ENCODE results near the gene EZH1.
"Not testable (repeated sequence)": the region's sequence is repeated elsewhere in the genome, so short reads cannot be mapped to it uniquely, and the experiment has no call there.

EZH1 gene

DNA sequence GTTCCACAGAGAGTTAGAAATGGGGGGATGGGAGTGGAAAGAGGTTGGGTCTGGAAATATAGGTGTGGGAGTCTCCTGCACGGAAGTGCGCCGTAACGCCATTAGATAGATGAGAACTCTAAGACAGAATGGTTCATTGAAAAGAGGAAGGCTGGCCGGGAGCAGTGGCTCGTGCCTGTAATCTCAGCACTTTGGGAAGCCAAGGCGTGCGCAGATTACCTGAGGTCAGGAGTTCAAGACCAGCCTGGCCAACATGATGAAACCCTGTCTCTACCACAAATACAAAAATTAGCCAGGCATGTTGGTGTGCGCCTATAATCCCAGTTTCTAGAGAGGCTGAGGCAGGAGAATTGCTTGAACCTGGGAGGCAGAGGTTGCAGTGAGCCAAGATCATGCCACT lies 23.2 kb upstream of the EZH1 start:
- not testable (repeated sequence) for H2AFZ ChIP-seq (ENCODE audit: insufficient read depth, low read length, poor library complexity); H3K4me1 ChIP-seq (ENCODE audit: control insufficient read depth in 1 of 2, insufficient read depth in 2 of 2, low read length in 2 of 2); DNase-seq; H2BK120ac ChIP-seq (ENCODE audit: insufficient read depth, low read length, poor library complexity); H2AK5ac ChIP-seq (ENCODE audit: low read length); H3K27ac ChIP-seq (ENCODE audit: low read depth, low read length); H3K27me3 ChIP-seq (ENCODE audit: insufficient read depth, low read length); H3K4me2 ChIP-seq (ENCODE audit: low read length); H3K14ac ChIP-seq (ENCODE audit: low read length); H3K4me3 ChIP-seq (ENCODE audit: low read depth, low read length); H2BK12ac ChIP-seq (ENCODE audit: low read length); H3K4ac ChIP-seq (ENCODE audit: low read depth, low read length); H3K9ac ChIP-seq (ENCODE audit: low read length); H3K79me1 ChIP-seq (ENCODE audit: low read length); H4K12ac ChIP-seq (ENCODE audit: low read depth, low read length); H3K23ac ChIP-seq (ENCODE audit: low read length); H4K8ac ChIP-seq (ENCODE audit: low read depth, low read length); H2BK5ac ChIP-seq (ENCODE audit: low read depth, low read length, poor library complexity); H3K79me2 ChIP-seq (ENCODE audit: control insufficient read depth, insufficient read depth, low read length, poor library complexity); H4K91ac ChIP-seq (ENCODE audit: low read depth, low read length); H3K36me3 ChIP-seq (ENCODE audit: control insufficient read depth in 1 of 2, insufficient read depth in 2 of 2, low read length in 2 of 2); H3K18ac ChIP-seq (ENCODE audit: low read length); H3K9me3 ChIP-seq (ENCODE audit: insufficient read depth, low read depth, low read length)
- no CpG with 5 or more reads among the region's 9 CpGs for WGBS (ENCODE audit: extremely low coverage, insufficient coverage, insufficient read length)

DNA sequence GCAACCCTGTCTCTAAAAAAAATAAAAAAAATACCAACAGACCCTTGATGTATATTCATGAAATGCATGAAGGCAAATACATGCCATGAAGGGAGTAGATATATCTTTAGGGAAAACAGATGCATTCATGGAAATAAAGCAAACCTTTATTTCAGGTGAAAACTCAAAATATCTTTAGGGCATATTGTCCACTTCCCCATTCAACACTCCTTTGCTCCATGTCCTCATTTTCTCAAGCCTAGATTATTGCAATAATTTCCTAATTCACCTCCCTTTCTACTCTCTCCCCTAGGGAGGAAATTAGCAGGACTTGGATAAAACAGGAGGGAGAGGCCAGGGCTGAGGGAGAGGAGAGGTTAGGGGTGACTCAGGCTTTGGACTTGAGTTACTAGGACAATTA lies 22.7 kb upstream of the EZH1 start:
- H3K79me1 ChIP-seq (ENCODE audit: low read length) = no peaks in the 10 kb centered on the region
- H2BK5ac ChIP-seq (ENCODE audit: low read depth, low read length, poor library complexity) = no peak overlapping the region
- H2AFZ ChIP-seq (ENCODE audit: insufficient read depth, low read length, poor library complexity) = no peak overlapping the region
- H4K8ac ChIP-seq (ENCODE audit: low read depth, low read length) = no peak overlapping the region
- H3K9ac ChIP-seq (ENCODE audit: low read length) = no peak overlapping the region
- no peak overlapping the region for H4K91ac ChIP-seq (ENCODE audit: low read depth, low read length)
- no peak overlapping the region for H3K4me3 ChIP-seq (ENCODE audit: low read depth, low read length)
- peaks cover under 1% of the 10 kb centered on the region for H3K27me3 ChIP-seq (ENCODE audit: insufficient read depth, low read length)
- no peak overlapping the region for H3K23ac ChIP-seq (ENCODE audit: low read length)
- no peaks in the 10 kb centered on the region for H3K9me3 ChIP-seq (ENCODE audit: insufficient read depth, low read depth, low read length)
- DNase-seq = no peak
- H3K4me1 ChIP-seq (ENCODE audit: control insufficient read depth in 1 of 2, insufficient read depth in 2 of 2, low read length in 2 of 2) = no peaks in the 10 kb centered on the region
- H3K4me2 ChIP-seq (ENCODE audit: low read length) = no peak overlapping the region
- H3K79me2 ChIP-seq (ENCODE audit: control insufficient read depth, insufficient read depth, low read length, poor library complexity) = no peaks in the 10 kb centered on the region
- no peak overlapping the region for H3K14ac ChIP-seq (ENCODE audit: low read length)
- H3K27ac ChIP-seq (ENCODE audit: low read depth, low read length) = no peak overlapping the region
- no peak overlapping the region for H2BK120ac ChIP-seq (ENCODE audit: insufficient read depth, low read length, poor library complexity)
- H4K12ac ChIP-seq (ENCODE audit: low read depth, low read length) = no peak overlapping the region
- no peak overlapping the region for H2AK5ac ChIP-seq (ENCODE audit: low read length)
- H3K18ac ChIP-seq (ENCODE audit: low read length) = no peak overlapping the region
- no peak overlapping the region for H2BK12ac ChIP-seq (ENCODE audit: low read length)
- H3K36me3 ChIP-seq (ENCODE audit: control insufficient read depth in 1 of 2, insufficient read depth in 2 of 2, low read length in 2 of 2) = no peaks in the 10 kb centered on the region
- H3K4ac ChIP-seq (ENCODE audit: low read depth, low read length) = no peak overlapping the region

DNA sequence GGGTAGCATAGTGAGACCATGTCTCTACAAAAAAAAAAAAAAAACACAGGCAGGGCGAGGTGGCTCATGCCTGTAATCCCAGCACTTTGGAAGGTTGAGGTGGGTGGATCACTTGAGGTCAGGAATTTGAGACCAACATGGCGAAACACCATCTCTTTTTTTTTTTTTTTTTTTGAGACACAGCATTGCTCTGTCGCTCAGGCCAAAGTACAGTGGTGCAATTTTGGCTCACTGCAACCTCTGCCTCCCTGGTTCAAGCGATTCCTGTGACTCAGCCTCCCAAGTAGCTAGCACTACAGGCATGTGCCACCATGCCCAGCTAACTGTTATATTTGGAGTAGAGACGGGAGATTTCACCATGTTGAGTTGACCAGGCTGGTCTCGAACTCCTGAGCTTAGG lies 21.3 kb upstream of the EZH1 start:
- Histone ChIP-seq H3K4ac (ENCODE audit: low read depth, low read length) (no peak overlapping the region), H3K27ac (ENCODE audit: low read depth, low read length) (no peak overlapping the region), H2BK120ac (ENCODE audit: insufficient read depth, low read length, poor library complexity) (no peak overlapping the region), H3K27me3 (ENCODE audit: insufficient read depth, low read length) (peaks cover 15% of the 10 kb centered on the region), H3K14ac (ENCODE audit: low read length) (no peak overlapping the region), H3K4me3 (ENCODE audit: low read depth, low read length) (no peak overlapping the region), H3K9me3 (ENCODE audit: insufficient read depth, low read depth, low read length) (peaks cover 4% of the 10 kb centered on the region), H4K91ac (ENCODE audit: low read depth, low read length) (no peak overlapping the region), H2AK5ac (ENCODE audit: low read length) (no peak overlapping the region), H2AFZ (ENCODE audit: insufficient read depth, low read length, poor library complexity) (no peak overlapping the region), H2BK5ac (ENCODE audit: low read depth, low read length, poor library complexity) (no peak overlapping the region), H3K79me2 (ENCODE audit: control insufficient read depth, insufficient read depth, low read length, poor library complexity) (no peaks in the 10 kb centered on the region), H3K36me3 (ENCODE audit: control insufficient read depth in 1 of 2, insufficient read depth in 2 of 2, low read length in 2 of 2) (no peaks in the 10 kb centered on the region), H4K8ac (ENCODE audit: low read depth, low read length) (no peak overlapping the region), H3K9ac (ENCODE audit: low read length) (no peak overlapping the region), H3K4me1 (ENCODE audit: control insufficient read depth in 1 of 2, insufficient read depth in 2 of 2, low read length in 2 of 2) (peaks cover 2 to 4% of the 10 kb centered on the region in 2 experiments), H3K4me2 (ENCODE audit: low read length) (no peak overlapping the region), H3K18ac (ENCODE audit: low read length) (no peak overlapping the region), H4K12ac (ENCODE audit: low read depth, low read length) (no peak overlapping the region), H3K23ac (ENCODE audit: low read length) (no peak overlapping the region), H2BK12ac (ENCODE audit: low read length) (no peak overlapping the region), H3K79me1 (ENCODE audit: low read length) (no peaks in the 10 kb centered on the region)
- WGBS (ENCODE audit: extremely low coverage, insufficient coverage, insufficient read length) = no CpG with 5 or more reads among the region's 6 CpGs
- no peak for DNase-seq

GRCh38 chr17:42761638-42762037 lies 16.8 kb upstream of the EZH1 start:
- Histone ChIP-seq H3K18ac (ENCODE audit: low read length) (no peak overlapping the region), H4K8ac (ENCODE audit: low read depth, low read length) (no peak overlapping the region), H3K9ac (ENCODE audit: low read length) (no peak overlapping the region), H4K12ac (ENCODE audit: low read depth, low read length) (no peak overlapping the region), H3K4me1 (ENCODE audit: control insufficient read depth in 1 of 2, insufficient read depth in 2 of 2, low read length in 2 of 2) (peaks cover 10 to 11% of the 10 kb centered on the region in 2 experiments), H3K79me2 (ENCODE audit: control insufficient read depth, insufficient read depth, low read length, poor library complexity) (no peaks in the 10 kb centered on the region), H3K23ac (ENCODE audit: low read length) (no peak overlapping the region), H3K79me1 (ENCODE audit: low read length) (no peaks in the 10 kb centered on the region), H3K14ac (ENCODE audit: low read length) (no peak overlapping the region), H4K91ac (ENCODE audit: low read depth, low read length) (no peak overlapping the region), H2AK5ac (ENCODE audit: low read length) (no peak overlapping the region), H2AFZ (ENCODE audit: insufficient read depth, low read length, poor library complexity) (no peak overlapping the region), H3K27me3 (ENCODE audit: insufficient read depth, low read length) (peaks cover 29% of the 10 kb centered on the region), H3K27ac (ENCODE audit: low read depth, low read length) (no peak overlapping the region), H2BK12ac (ENCODE audit: low read length) (no peak overlapping the region), H2BK120ac (ENCODE audit: insufficient read depth, low read length, poor library complexity) (no peak overlapping the region), H3K36me3 (ENCODE audit: control insufficient read depth in 1 of 2, insufficient read depth in 2 of 2, low read length in 2 of 2) (no peaks in the 10 kb centered on the region), H3K4me2 (ENCODE audit: low read length) (peak overlapping the region; percentile 73), H2BK5ac (ENCODE audit: low read depth, low read length, poor library complexity) (no peak overlapping the region), H3K4me3 (ENCODE audit: low read depth, low read length) (no peak overlapping the region), H3K9me3 (ENCODE audit: insufficient read depth, low read depth, low read length) (peaks cover 4% of the 10 kb centered on the region), H3K4ac (ENCODE audit: low read depth, low read length) (no peak overlapping the region)
- DNase-seq = no peak
- WGBS (ENCODE audit: extremely low coverage, insufficient coverage, insufficient read length) = no CpG with 5 or more reads among the region's 12 CpGs

All from trophoblast cell (in vitro differentiated cells and primary cell).